A172 (cell line): Measurements from ENCODE around the gene SEMA4D. TPM values are rescaled to one million over a fixed set of nuclear protein-coding genes. Genes with fewer than 3 reads are reported as not detected.

Source experiments
- DNase-seq: peaks from one replicate; pipeline ENCODE4 v3.0.0-alpha.2; 2015; ENCODE audit warnings: low spot score
- total RNA-seq: library from RNA; depleted of rRNA; stranded (reverse); fragments of >200 nt; shearing (Covaris generic); gene quantifications from 2 replicates; pipeline ENCODE4 v1.2.3, GENCODE V29; 2014

Gene SEMA4D
- total RNA-seq, 1 experiment from 2014 or later, result 5.1 TPM

GRCh38 chr9:89501311-89501898 is 3.5 kb upstream of the SEMA4D start:
- DNase-seq, result no peak

- DNase-seq, result no peak
These were observed 2.1 kb upstream of the SEMA4D start for GRCh38 chr9:89500008-89500407.

- no peak for DNase-seq
These were observed 1.1 kb upstream of the SEMA4D start for GRCh38 chr9:89498852-89499480.

DNA sequence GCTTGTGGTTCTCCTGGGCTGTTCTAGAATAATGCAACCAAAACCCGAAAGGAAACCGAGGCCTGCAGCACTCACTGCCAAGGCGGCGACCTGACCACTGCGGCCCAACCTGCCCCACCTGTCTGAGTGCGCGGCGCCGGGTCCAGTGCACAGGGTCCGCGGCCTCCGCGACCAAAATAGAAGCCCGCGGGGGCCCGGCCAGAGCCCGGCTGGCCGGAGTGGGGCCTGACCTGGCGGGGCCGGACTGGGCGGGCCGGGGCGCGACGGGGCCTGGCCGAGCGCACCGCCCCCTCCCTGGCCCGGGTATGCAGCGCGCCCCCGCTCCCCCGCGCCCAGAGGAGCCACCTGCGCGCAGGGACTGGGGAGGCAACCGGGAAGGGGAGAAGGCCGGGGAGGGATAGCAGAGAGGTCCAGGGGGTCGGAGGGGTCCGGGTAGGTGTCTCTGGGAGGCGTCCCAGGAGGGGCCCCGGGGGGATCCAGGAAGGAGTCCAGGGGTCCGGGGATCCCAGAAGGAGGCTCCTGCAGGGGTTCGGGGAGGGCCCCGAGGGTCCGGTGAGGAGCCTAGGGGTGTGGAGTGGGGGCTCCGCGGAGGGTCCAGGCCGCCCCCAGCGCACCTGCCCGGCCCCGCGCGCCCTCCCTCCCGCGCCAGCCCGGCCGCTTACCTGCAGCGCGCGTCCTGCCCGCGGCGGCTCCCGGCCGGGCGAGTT is 503 bp downstream of the SEMA4D start:
- DNase-seq, result no peak

GRCh38 chr9:89496645-89497256 is 1.2 kb downstream of the SEMA4D start:
- DNase-seq, result no peak

GRCh38 chr9:89495824-89496560 is 1.9 kb downstream of the SEMA4D start:
- no peak for DNase-seq

GRCh38 chr9:89494199-89494598 is 3.7 kb downstream of the SEMA4D start:
- no peak for DNase-seq

- DNase-seq, result no peak
These were observed 4.2 kb downstream of the SEMA4D start for GRCh38 chr9:89493671-89494070.

- no peak for DNase-seq
These were observed 4.7 kb downstream of the SEMA4D start for GRCh38 chr9:89493181-89493580.

DNA sequence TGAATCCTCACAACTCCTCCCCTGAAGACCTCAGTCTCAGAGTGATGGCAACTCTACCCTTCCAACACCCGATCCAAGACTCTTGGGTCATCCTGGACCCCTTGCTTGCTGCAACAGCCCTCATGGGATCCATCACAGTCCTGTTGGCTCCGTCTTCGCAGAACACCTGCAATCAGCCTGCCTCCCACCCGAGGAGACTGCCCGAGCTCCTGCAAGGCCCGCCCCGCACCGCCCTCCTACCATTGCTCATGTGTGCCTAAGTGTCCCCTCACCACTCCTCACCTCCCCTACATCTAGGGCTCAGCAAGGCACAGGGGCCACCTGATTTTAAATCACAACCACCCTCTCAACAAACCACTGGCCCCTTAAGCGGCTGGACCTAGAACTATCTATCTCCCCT is 5.3 kb downstream of the SEMA4D start:
- DNase-seq, result no peak

DNA sequence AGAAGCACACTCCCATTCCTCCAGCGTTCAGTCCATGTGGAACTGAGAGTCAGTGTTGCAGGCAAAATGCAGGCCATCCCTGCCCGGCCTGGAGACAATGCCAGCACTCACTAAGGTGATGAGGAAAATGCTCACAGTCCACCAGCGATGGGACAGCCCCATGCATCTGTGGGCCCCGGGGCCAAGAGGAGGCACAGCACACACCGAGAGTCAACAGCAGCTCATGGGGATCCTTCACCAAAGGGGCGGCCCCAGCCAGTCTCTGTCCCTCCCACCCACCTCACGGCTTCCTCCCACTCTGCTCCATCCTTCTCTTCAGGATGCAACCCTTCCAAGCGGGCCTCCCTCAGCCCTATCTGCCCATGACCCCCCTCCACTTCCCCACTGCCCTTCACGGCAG is 6.2 kb downstream of the SEMA4D start:
- DNase-seq, result no peak

- DNase-seq, result no peak
These were observed 8.1 kb downstream of the SEMA4D start for GRCh38 chr9:89489548-89490530.

GRCh38 chr9:89488936-89489335 is 9.0 kb downstream of the SEMA4D start:
- DNase-seq, result no peak

GRCh38 chr9:89488131-89488530 is 9.8 kb downstream of the SEMA4D start:
- DNase-seq, result no peak

DNA sequence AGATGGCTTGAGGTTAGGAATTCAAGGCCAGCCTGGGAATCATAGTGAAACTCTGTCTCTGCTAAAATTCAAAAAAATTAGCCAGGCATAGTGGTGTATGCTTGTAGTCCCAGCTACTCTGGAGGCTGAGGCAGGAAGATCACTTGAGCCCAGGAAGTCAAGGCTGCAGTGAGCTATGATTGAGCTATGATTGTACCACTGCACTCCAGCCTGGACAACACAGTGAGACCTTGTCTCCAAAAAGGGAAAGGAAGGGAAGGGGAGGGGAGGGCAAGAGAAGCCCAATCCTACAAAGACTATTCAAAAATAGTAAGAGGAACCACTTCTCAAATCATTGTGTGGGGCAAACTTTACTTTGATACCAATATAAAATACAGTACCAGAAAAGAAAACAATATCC is 11.2 kb downstream of the SEMA4D start:
- DNase-seq, result no peak

GRCh38 chr9:89484475-89485404 is 13.2 kb downstream of the SEMA4D start:
- DNase-seq, result no peak

GRCh38 chr9:89483592-89484474 is 14.1 kb downstream of the SEMA4D start:
- no peak for DNase-seq

DNA sequence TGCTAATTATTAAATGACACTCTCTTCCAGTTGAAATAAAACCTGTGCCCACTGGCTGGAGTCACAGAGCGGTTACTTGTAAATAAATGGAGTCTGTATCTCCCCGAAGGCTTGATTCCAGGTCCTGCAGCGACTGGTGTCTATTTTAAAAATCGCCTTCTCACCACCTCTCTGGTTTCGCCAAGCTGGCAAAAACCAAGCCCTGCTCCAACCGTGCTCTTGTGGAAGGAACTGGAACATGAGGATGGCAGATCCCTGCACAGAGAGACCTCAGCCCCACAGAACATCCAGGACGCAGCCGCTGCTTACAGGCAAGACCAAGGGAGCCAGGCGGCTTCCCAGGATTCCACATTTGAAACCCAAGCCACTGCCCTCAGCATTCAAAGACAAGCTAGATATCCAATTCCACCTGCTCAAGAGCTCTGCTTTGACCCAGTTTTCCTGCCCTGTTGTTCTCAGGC is 15.0 kb downstream of the SEMA4D start:
- no peak for DNase-seq
